Measurements from ENCODE around the gene ZNF827. TPM values are rescaled to one million over a fixed set of nuclear protein-coding genes. Genes with fewer than 3 reads are reported as not detected.

Gene ZNF827
- total and polyA plus RNA-seq, 7 donors, result 1.7 to 15.2 (median 7.3) TPM

DNA sequence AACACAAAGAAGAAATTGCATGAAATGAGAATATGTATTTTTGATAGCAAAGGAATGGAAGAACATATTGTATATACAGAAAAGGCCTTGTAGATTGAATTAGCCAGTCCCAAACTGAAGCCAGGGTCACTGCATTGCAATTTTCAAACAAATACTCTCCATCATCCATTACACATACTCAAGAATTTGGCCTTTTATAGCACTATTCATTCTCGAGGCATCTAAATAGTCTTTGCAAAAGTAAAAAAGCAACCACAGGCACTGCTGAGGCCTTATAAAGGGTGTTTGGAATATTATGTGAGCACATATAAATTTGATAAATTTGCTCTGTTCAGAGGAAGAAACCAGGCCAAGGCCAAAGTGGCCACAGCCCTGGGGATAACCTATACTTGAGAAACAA, 123.0 kb downstream of the ZNF827 start:
- Histone ChIP-seq H3K4me1 (peaks cover 22% of the 10 kb centered on the region), H3K9me3 (no peaks in the 10 kb centered on the region), H3K27ac (no peak overlapping the region), H3K27me3 (ENCODE audit: insufficient read depth in 3 of 3, low read length in 2 of 3) (no peaks in the 10 kb centered on the region), H3K36me3 (ENCODE audit: insufficient read depth in 1 of 2, low read depth in 1 of 2) (no peaks in the 10 kb centered on the region), H3K4me3 (no peak overlapping the region)
- ATAC-seq (no peak), DNase-seq (no peak)
- WGBS, 3 donors, result 77 to 88% (median 85%) methylated on average over 1 of the region's 1 CpG
- intact Hi-C loops (cut with DNase I), result loop anchor here in 1 of 2 donors (5.0 kb wide), 1 partner anchor 78 kb away; no protein-coding TSS in a partner anchor
- TF ChIP-seq, protein P1, sequence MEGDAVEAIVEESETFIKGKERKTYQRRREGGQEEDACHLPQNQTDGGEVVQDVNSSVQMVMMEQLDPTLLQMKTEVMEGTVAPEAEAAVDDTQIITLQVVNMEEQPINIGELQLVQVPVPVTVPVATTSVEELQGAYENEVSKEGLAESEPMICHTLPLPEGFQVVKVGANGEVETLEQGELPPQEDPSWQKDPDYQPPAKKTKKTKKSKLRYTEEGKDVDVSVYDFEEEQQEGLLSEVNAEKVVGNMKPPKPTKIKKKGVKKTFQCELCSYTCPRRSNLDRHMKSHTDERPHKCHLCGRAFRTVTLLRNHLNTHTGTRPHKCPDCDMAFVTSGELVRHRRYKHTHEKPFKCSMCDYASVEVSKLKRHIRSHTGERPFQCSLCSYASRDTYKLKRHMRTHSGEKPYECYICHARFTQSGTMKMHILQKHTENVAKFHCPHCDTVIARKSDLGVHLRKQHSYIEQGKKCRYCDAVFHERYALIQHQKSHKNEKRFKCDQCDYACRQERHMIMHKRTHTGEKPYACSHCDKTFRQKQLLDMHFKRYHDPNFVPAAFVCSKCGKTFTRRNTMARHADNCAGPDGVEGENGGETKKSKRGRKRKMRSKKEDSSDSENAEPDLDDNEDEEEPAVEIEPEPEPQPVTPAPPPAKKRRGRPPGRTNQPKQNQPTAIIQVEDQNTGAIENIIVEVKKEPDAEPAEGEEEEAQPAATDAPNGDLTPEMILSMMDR (IDR thresholded peaks at IDR 0.05), result no peak

DNA sequence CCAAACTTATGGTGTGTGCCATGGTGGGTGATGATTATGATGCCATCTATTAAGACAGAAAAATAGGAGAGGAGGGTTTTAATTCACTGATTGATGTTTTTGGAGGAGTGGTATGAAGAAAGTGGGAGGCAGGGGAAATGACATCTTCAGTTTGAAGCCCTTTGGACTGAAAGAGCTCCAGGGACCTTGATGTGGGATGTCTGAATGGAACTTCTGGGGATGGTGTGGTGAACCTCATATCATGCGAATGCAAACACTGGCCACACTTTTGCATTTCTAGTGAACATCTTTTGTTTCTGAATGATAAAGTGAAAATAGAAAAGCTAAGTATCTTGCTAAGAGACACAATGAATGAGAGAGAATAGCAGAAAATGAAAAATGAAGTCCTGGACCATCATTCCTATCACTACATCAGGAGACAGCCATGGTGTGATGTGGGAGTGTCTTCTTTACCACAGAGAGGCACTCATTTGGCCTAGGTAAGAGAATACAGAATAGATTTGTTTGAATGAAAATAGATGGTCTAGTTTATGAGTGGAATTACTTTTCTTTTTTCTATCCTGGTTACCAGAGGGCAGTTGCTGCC, 123.5 kb downstream of the ZNF827 start:
- intact Hi-C loops (cut with DNase I), result loop anchor here in 1 of 2 donors (5.0 kb wide), 1 partner anchor 78 kb away; no protein-coding TSS in a partner anchor
- Histone ChIP-seq H3K9me3 (no peaks in the 10 kb centered on the region), H3K36me3 (ENCODE audit: insufficient read depth in 1 of 2, low read depth in 1 of 2) (no peaks in the 10 kb centered on the region), H3K27ac (no peak overlapping the region), H3K4me3 (no peak overlapping the region), H3K27me3 (ENCODE audit: insufficient read depth in 3 of 3, low read length in 2 of 3) (no peaks in the 10 kb centered on the region), H3K4me1 (peaks cover 19% of the 10 kb centered on the region)
- DNase-seq (no peak), ATAC-seq (no peak)
- WGBS, 3 donors, result 96 to 100% (median 100%) methylated on average over 1 of the region's 1 CpG
- TF ChIP-seq, protein P1 (IDR thresholded peaks at IDR 0.05), result no peak

DNA sequence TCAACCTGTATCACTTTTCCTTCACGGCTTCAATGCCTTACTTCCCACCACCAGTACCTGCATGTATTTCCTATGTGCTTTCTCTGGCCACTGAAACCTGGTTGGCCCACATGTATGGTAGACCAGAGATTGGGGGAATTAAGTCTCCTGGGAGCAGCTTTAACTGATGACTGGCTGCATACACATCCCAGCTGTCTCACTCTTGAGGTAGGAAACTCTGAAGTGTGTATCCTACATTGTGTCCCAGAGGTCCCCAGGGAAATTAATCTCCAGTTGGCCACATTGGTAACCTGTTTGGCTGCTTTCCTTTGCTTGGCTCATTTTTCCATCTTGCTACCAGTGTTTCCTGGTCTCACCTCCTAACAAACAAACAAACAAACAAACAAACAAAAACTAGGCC, 124.4 kb downstream of the ZNF827 start:
- TF ChIP-seq, protein P1 (IDR thresholded peaks at IDR 0.05), result no peak
- ATAC-seq (no peak), DNase-seq (no peak)
- H3K27ac ChIP-seq, result no peak overlapping the region
- peaks cover 13% of the 10 kb centered on the region for H3K4me1 ChIP-seq
- intact Hi-C loops (cut with DNase I), result no loop called here
- no peaks in the 10 kb centered on the region for H3K27me3 ChIP-seq (ENCODE audit: insufficient read depth in 3 of 3, low read length in 2 of 3)
- H3K4me3 ChIP-seq, result no peak overlapping the region
- 90 to 100% (median 100%) methylated on average over 1 of the region's 1 CpG for WGBS, 3 donors
- peaks cover 7% of the 10 kb centered on the region for H3K9me3 ChIP-seq
- H3K36me3 ChIP-seq (ENCODE audit: insufficient read depth in 1 of 2, low read depth in 1 of 2), result no peaks in the 10 kb centered on the region

DNA sequence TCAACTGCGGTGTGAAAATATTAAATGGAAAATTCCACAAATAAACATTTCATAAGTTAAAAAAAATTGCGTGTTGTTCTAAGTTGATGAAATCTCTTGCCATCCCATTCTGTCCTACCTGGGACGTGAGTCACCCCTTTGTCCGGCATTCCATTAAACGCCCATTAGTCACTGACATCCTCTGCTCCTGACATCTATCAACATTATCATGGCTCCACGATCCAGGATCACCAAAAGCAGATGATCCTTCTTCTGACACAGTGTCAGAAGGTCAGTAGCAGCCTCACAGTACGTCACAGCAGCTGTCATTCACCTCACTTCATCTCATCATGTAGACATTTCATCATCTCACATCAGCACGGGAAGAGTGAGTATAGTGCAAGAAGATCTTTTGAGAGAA, 125.7 kb downstream of the ZNF827 start:
- Histone ChIP-seq H3K4me1 (peaks cover 7% of the 10 kb centered on the region), H3K4me3 (no peak overlapping the region), H3K36me3 (ENCODE audit: insufficient read depth in 1 of 2, low read depth in 1 of 2) (no peaks in the 10 kb centered on the region), H3K27me3 (ENCODE audit: insufficient read depth in 3 of 3, low read length in 2 of 3) (no peaks in the 10 kb centered on the region), H3K9me3 (peaks cover 8% of the 10 kb centered on the region), H3K27ac (no peak overlapping the region)
- peak in 1 of 4 donors; percentile 76 for ATAC-seq
- DNase-seq, result no peak
- intact Hi-C loops (cut with DNase I), result no loop called here
- 95 to 97% (median 96%) methylated on average over 8 of the region's 8 CpGs for WGBS, 3 donors
- TF ChIP-seq, protein P1 (IDR thresholded peaks at IDR 0.05), result no peak
